Measurements from ENCODE around the gene LGALS7. TPM values are rescaled to one million over a fixed set of nuclear protein-coding genes. Genes with fewer than 3 reads are reported as not detected.

The LGALS7 gene
- total and polyA plus RNA-seq, 2 of the 4 experiments (the other 2 are of a cell fraction): not detected

DNA sequence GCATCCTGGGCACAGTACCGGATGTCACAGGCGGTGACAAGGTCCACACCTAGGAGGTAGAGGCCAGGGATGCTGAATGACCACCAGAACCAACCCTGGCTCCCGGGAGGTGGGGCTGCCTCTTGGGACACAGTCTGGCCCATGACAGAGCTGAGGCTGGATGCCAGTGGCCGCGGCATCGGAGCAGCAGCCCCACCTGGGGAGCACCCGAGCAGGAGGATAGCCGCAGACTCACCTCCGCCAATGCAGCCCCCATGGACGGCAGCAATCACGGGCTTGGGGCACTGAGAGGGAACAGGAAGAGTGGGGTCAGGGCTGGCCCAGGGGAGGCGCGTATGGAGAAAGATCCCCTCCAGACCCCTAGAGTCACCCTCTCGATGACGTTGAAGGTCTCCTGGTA is 43.8 kb upstream of the LGALS7 start:
- TF ChIP-seq CHD1 (IDR thresholded peaks at IDR 0.05; ENCODE audit: low read depth, low read length): no peak
- TF ChIP-seq MXI1 (IDR thresholded peaks at IDR 0.05; ENCODE audit: borderline replicate concordance, low read depth, low read length): no peak
- no peak for TF ChIP-seq SMC3 (IDR thresholded peaks at IDR 0.05; ENCODE audit: low read depth, low read length)
- no peak for TF ChIP-seq FOS (IDR thresholded peaks at IDR 0.05; ENCODE audit: low read depth, low read length)
- no peak for TF ChIP-seq MAZ (IDR thresholded peaks at IDR 0.05; ENCODE audit: borderline replicate concordance, low read depth, low read length)
- no peak for TF ChIP-seq POLR2A (IDR thresholded peaks at IDR 0.05; ENCODE audit: low read depth, low read length)
- Histone ChIP-seq H3K27ac (ENCODE audit: insufficient read depth, low read length) (no peak overlapping the region), H3K9me3 (ENCODE audit: control insufficient read depth, insufficient read depth, low read length) (no peaks in the 10 kb centered on the region), H3K4me2 (ENCODE audit: low read depth, low read length) (no peak overlapping the region), H2AK9ac (replicated peaks; ENCODE audit: low read depth, low read length, poor library complexity) (no peak overlapping the region), H4K91ac (ENCODE audit: insufficient read depth, low read depth, low read length) (no peak overlapping the region), H3K36me3 (ENCODE audit: control insufficient read depth, insufficient read depth, low read length) (peaks cover 28% of the 10 kb centered on the region), H3K18ac (ENCODE audit: low read depth, low read length) (no peak overlapping the region), H3K4me1 (ENCODE audit: control insufficient read depth, insufficient read depth, low read length) (no peaks in the 10 kb centered on the region), H4K5ac (ENCODE audit: low read depth, low read length) (no peak overlapping the region), H3K56ac (ENCODE audit: extremely low read depth, insufficient read depth, low read length) (no peak overlapping the region), H2BK120ac (ENCODE audit: low read depth, low read length) (no peak overlapping the region), H3K9me1 (ENCODE audit: insufficient read depth, low read length) (0 out of 2 replicates have a peak, but pooled peaks cover 10% of the 10 kb centered on the region), H3K4ac (ENCODE audit: low read depth, low read length) (no peak overlapping the region), H3K79me1 (ENCODE audit: low read depth in 1 of 2, low read length in 2 of 2) (peaks cover 0 to 4% of the 10 kb centered on the region in 2 experiments; a peak in 1 of 4 replicates), H3K9ac (ENCODE audit: low read depth, low read length) (no peak overlapping the region), H2AFZ (replicated peaks; ENCODE audit: low read length, poor library complexity) (no peak overlapping the region), H4K8ac (ENCODE audit: low read depth in 2 of 2, low read length in 2 of 2) (no peak overlapping the region), H3K27me3 (ENCODE audit: control insufficient read depth, insufficient read depth, low read length) (no peaks in the 10 kb centered on the region), H3K23ac (ENCODE audit: low read depth, low read length) (no peak overlapping the region), H3K14ac (replicated peaks; ENCODE audit: low read depth, low read length) (no peak overlapping the region), H2BK5ac (ENCODE audit: low read depth, low read length, poor library complexity, severe bottlenecking) (no peak overlapping the region), H4K20me1 (ENCODE audit: insufficient read depth, low read length) (no peaks in the 10 kb centered on the region), H2BK15ac (ENCODE audit: low read depth, low read length) (no peak overlapping the region), H2BK20ac (ENCODE audit: low read depth, low read length) (no peak overlapping the region), H2AK5ac (ENCODE audit: low read depth, low read length) (no peak overlapping the region), H3K4me3 (ENCODE audit: insufficient read depth, low read depth, low read length) (no peak overlapping the region)
- intact Hi-C loops (cut with micrococcal nuclease) (no loop called here), in situ Hi-C loops (cut with MboI; ENCODE audit: low sequenced_read_pairs) (no loop called here), dilution Hi-C loops (cut with HindIII; ENCODE audit: low sequenced_read_pairs, unreplicated experiment) (no loop called here)
- no TSS peak for BruUV-seq (replicated peaks)
- no peak for ATAC-seq (ENCODE audit: low read depth)
- 100% methylated on average over 2 of the region's 15 CpGs; no CpG with 5 or more reads in 1 of the 2 experiments for WGBS, 2 experiments (ENCODE audit: extremely low coverage in 2 of 2, insufficient read length in 1 of 2)
- ChIA-PET CTCF (no interaction called here), POLR2A (ENCODE audit: unreplicated experiment) (no interaction called here)
- DNase-seq: no peak
